HG03175 (cell line): ENCODE data around the gene SRSF10.
"Not testable (repeated sequence)": the region's sequence is repeated elsewhere in the genome, so short reads cannot be mapped to it uniquely, and the experiment has no call there.

Source experiments
- ATAC-seq: cut with Tn5 transposase; IDR thresholded peaks from one replicate; pipeline ENCODE4 v1.9.1; 2021; ENCODE audit warnings: mild to moderate bottlenecking, moderate library complexity; ENCODE audit not compliant: unreplicated experiment

SRSF10 gene

GRCh38 chr1:23979881-23980727 is at the start of gene SRSF10:
SRSF10 (minus strand) TSS chr1:23980327; CDS start chr1:23980255, 72 bp downstream.
- ATAC-seq = peak; percentile 92

- no peak for ATAC-seq
Observed at GRCh38 chr1:24027838-24028468, 47.8 kb upstream of the SRSF10 start.

- ATAC-seq = no peak
Observed at GRCh38 chr1:24022581-24023361, 42.6 kb upstream of the SRSF10 start.

- ATAC-seq = no peak
Observed at GRCh38 chr1:24021403-24022266, 41.5 kb upstream of the SRSF10 start.

GRCh38 chr1:24020470-24020869 is 40.3 kb upstream of the SRSF10 start:
- ATAC-seq = no peak

GRCh38 chr1:24020025-24020424 is 39.9 kb upstream of the SRSF10 start:
- ATAC-seq = no peak

- no peak for ATAC-seq
Observed at GRCh38 chr1:24018611-24019580, 38.8 kb upstream of the SRSF10 start.

- ATAC-seq = no peak
Observed at GRCh38 chr1:24015221-24016210, 35.4 kb upstream of the SRSF10 start.

GRCh38 chr1:24012878-24013277 is 32.8 kb upstream of the SRSF10 start:
- ATAC-seq = not testable (repeated sequence)

- ATAC-seq = no peak
Observed at GRCh38 chr1:24010650-24011049, 30.5 kb upstream of the SRSF10 start.

GRCh38 chr1:24009406-24009805 is 29.3 kb upstream of the SRSF10 start:
- ATAC-seq = no peak

- ATAC-seq = not testable (repeated sequence)
Observed at GRCh38 chr1:24008574-24009184, 28.6 kb upstream of the SRSF10 start.

- no peak for ATAC-seq
Observed at GRCh38 chr1:24007079-24007478, 27.0 kb upstream of the SRSF10 start.

GRCh38 chr1:24005163-24005562 is 25.0 kb upstream of the SRSF10 start:
- ATAC-seq = no peak

- ATAC-seq = no peak
Observed at GRCh38 chr1:24004132-24004531, 24.0 kb upstream of the SRSF10 start.

- ATAC-seq = no peak
Observed at GRCh38 chr1:24003331-24003972, 23.3 kb upstream of the SRSF10 start.

GRCh38 chr1:24002695-24003094 is 22.6 kb upstream of the SRSF10 start:
- ATAC-seq = no peak
